Measurements from ENCODE around the gene KLHDC8A. TPM values are rescaled to one million over a fixed set of nuclear protein-coding genes. Genes with fewer than 3 reads are reported as not detected.

KLHDC8A gene
- total RNA-seq, 2 donors from 2014 or later = 15.6 TPM; not detected in 1

DNA sequence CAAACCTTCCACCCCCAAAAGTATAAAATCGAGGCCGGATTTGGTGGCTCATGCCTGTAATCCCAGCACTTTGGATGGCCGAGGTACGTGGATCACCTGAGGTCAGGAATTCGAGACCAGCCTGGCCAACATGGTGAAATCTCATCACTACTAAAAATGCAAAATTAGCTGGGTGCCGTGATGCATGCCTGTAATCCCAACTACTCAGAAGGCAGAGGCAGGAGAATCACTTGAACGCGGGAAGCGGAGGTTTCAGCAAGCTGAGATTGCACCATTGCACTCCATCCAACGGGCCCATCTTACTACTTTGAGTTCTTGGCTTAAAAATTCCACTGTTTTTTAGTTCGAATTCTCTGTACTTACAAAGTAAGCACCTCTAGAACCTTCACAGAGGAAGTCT is 11.0 kb downstream of the KLHDC8A start:
- no peak for DNase-seq (ENCODE audit: low spot score)
- WGBS = 88% methylated on average over 11 of the region's 11 CpGs
- H3K36me3 ChIP-seq = no peaks in the 10 kb centered on the region
- H3K9me3 ChIP-seq = no peaks in the 10 kb centered on the region
- peaks cover 12% of the 10 kb centered on the region for H3K4me1 ChIP-seq (replicated peaks)
- H3K27me3 ChIP-seq (replicated peaks; ENCODE audit: insufficient read depth) = peaks cover 6% of the 10 kb centered on the region
- no peak overlapping the region for H3K4me3 ChIP-seq
- intact Hi-C loops (cut with DNase I) = no loop called here
- TF ChIP-seq, protein P1, sequence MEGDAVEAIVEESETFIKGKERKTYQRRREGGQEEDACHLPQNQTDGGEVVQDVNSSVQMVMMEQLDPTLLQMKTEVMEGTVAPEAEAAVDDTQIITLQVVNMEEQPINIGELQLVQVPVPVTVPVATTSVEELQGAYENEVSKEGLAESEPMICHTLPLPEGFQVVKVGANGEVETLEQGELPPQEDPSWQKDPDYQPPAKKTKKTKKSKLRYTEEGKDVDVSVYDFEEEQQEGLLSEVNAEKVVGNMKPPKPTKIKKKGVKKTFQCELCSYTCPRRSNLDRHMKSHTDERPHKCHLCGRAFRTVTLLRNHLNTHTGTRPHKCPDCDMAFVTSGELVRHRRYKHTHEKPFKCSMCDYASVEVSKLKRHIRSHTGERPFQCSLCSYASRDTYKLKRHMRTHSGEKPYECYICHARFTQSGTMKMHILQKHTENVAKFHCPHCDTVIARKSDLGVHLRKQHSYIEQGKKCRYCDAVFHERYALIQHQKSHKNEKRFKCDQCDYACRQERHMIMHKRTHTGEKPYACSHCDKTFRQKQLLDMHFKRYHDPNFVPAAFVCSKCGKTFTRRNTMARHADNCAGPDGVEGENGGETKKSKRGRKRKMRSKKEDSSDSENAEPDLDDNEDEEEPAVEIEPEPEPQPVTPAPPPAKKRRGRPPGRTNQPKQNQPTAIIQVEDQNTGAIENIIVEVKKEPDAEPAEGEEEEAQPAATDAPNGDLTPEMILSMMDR (IDR thresholded peaks at IDR 0.05) = no peak
- TF ChIP-seq POLR2AphosphoS5 (IDR thresholded peaks at IDR 0.05) (no peak), POLR2A (IDR thresholded peaks at IDR 0.05) (no peak)
- no peak overlapping the region for H3K27ac ChIP-seq

DNA sequence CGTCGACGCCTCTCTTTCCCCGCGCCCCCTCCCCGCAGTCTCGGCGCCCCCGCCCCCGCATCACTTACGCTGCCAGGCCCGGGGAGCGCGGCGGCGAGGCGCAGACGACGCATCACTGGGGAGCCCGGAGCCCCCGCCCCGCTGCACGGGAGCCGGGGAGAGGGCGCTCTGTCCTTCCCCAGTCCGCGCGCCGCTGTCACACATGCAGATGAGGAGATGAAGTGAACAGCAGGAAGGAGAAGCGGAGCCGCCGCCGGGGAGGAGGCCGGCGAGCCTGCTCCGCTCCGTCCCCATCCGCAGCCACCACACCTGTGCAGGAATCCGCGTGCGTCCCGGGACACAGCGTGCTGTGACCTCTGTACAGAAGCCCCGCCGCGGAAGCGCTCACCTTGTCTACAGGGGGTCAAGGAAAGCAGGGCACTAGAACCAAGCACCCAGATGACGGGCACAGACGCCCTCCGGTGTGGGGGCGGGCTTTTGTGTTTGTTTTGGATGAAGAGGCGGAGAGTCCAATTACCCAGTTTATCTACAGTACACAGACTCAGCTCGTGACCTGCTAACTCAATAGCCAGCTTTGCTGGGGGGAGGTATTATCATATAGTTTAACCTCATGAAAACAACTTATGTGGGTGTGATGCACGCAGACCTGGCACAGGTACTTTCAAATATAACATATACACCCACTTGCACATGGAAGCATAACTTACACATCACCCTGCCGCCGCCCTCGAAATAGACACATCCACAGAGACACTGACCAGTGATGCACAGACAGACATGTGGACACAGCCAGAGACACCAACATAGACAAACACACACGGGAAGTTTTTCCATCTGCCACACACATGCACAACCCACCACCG is 12.4 kb downstream of the KLHDC8A start:
- TF ChIP-seq POLR2A (IDR thresholded peaks at IDR 0.05) (no peak), POLR2AphosphoS5 (IDR thresholded peaks at IDR 0.05) (no peak)
- TF ChIP-seq, protein P1 (IDR thresholded peaks at IDR 0.05) = no peak
- Histone ChIP-seq H3K36me3 (no peaks in the 10 kb centered on the region), H3K9me3 (no peaks in the 10 kb centered on the region), H3K27ac (no peak overlapping the region), H3K4me1 (replicated peaks) (peaks cover 12% of the 10 kb centered on the region), H3K27me3 (replicated peaks; ENCODE audit: insufficient read depth) (peaks cover 6% of the 10 kb centered on the region), H3K4me3 (peak overlapping the region in 1 of 2 donors; percentile 16)
- no peak for DNase-seq (ENCODE audit: low spot score)
- WGBS = 15% methylated on average over 34 of the region's 59 CpGs
- intact Hi-C loops (cut with DNase I) = no loop called here

DNA sequence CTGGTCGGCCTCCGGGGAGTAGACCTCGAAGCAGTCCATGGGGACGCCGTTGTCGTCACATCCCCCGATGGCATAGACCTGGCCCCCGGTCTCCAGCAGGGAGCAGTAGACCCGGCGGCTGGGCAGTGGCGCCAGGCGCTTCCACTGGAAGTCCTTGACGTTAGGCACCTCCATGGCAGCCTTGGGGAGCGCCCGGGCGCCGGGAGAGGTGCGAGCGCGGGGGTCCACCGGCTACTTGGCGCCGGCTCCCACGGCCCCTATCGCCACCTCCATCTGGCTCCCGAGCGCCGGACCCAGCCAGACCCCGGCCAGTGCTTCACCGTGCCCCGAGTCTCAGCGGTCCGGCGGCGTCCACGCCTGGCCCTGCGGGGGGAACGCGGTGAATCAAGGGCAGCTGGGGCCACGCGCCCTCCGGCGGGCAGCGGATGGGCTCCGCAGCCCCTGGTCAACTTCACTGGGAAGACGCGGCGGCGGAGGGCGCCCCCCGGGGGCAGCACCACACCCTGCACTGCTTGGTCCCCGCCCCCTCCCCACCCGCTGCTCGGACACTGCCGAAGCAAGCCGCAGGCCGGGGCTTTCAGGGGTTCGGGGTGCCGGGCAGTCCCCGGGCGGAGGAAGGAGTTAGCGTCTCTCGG is 13.2 kb downstream of the KLHDC8A start:
- intact Hi-C loops (cut with DNase I) = no loop called here
- no peak for DNase-seq (ENCODE audit: low spot score)
- H3K4me1 ChIP-seq (replicated peaks) = peaks cover 12% of the 10 kb centered on the region
- H3K27me3 ChIP-seq (replicated peaks; ENCODE audit: insufficient read depth) = peaks cover 6% of the 10 kb centered on the region
- no peak overlapping the region for H3K27ac ChIP-seq
- WGBS = 5% methylated on average over 33 of the region's 63 CpGs
- no peaks in the 10 kb centered on the region for H3K36me3 ChIP-seq
- TF ChIP-seq, protein P1 (IDR thresholded peaks at IDR 0.05) = no peak
- TF ChIP-seq POLR2AphosphoS5 (IDR thresholded peaks at IDR 0.05) = no peak
- TF ChIP-seq POLR2A (IDR thresholded peaks at IDR 0.05) = no peak
- H3K9me3 ChIP-seq = no peaks in the 10 kb centered on the region
- peak overlapping the region in 1 of 2 donors; percentile 16 for H3K4me3 ChIP-seq

DNA sequence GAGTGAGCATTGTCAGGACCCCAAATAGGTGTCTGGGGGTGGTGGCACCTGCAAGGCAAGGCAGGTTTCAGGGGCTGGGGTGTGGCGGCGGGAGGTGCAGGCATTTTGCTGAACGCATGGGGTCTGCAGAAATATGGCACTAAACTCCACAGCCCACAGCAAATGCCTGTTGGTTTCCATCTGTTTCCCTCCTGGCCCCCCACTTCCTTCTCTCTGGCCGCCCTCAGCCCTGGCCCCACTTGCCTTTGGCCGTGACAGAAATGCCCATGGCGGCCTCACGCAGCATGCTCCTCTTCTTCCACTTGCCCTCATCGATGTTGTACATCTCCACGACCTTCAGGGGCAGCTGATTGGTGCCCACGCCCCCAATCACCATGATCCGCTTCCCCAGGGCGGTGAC is 13.7 kb downstream of the KLHDC8A start:
- WGBS = 82% methylated on average over 12 of the region's 12 CpGs
- H3K4me3 ChIP-seq = no peak overlapping the region

More for the DNA sequence above, 13.7 kb downstream of the KLHDC8A start:
- Histone ChIP-seq H3K27me3 (replicated peaks; ENCODE audit: insufficient read depth) (peaks cover 6% of the 10 kb centered on the region), H3K27ac (no peak overlapping the region), H3K9me3 (no peaks in the 10 kb centered on the region), H3K36me3 (no peaks in the 10 kb centered on the region), H3K4me1 (replicated peaks) (peaks cover 12% of the 10 kb centered on the region)
- intact Hi-C loops (cut with DNase I) = no loop called here
- DNase-seq (ENCODE audit: low spot score) = no peak
- TF ChIP-seq POLR2AphosphoS5 (IDR thresholded peaks at IDR 0.05) = no peak
- TF ChIP-seq, protein P1 (IDR thresholded peaks at IDR 0.05) = no peak
- TF ChIP-seq POLR2A (IDR thresholded peaks at IDR 0.05) = no peak

Data from prostate gland (tissue), 2 donors.